ENCODE measurements around the gene KRTAP9-2.
"Not testable (repeated sequence)": the region's sequence is repeated elsewhere in the genome, so short reads cannot be mapped to it uniquely, and the experiment has no call there.

KRTAP9-2 gene

GRCh38 chr17:41256291-41256685 lies 29.8 kb downstream of the KRTAP9-2 start:
- Histone ChIP-seq H3K27ac (no peak overlapping the region), H3K27me3 (replicated peaks) (no peaks in the 10 kb centered on the region), H3K36me3 (replicated peaks) (no peaks in the 10 kb centered on the region), H3K4me3 (ENCODE audit: low read depth, low read length) (no peak overlapping the region)
- no peak for TF ChIP-seq CTCF (IDR thresholded peaks at IDR 0.05; ENCODE audit: low read depth, low read length, missing control alignments)
- in situ Hi-C loops (cut with HindIII; ENCODE audit: low pct_ligation_motif_present, low sequenced_read_pairs): no loop called here
- DNase-seq: no peak

GRCh38 chr17:41258406-41258805 lies 32.0 kb downstream of the KRTAP9-2 start:
- H3K4me3 ChIP-seq (ENCODE audit: low read depth, low read length): no peak overlapping the region
- no peak for DNase-seq
- H3K36me3 ChIP-seq (replicated peaks): no peaks in the 10 kb centered on the region
- H3K27ac ChIP-seq: no peak overlapping the region
- in situ Hi-C loops (cut with HindIII; ENCODE audit: low pct_ligation_motif_present, low sequenced_read_pairs): no loop called here
- H3K27me3 ChIP-seq (replicated peaks): no peaks in the 10 kb centered on the region
- no peak for TF ChIP-seq CTCF (IDR thresholded peaks at IDR 0.05; ENCODE audit: low read depth, low read length, missing control alignments)

GRCh38 chr17:41263212-41263611 lies 36.8 kb downstream of the KRTAP9-2 start:
- Histone ChIP-seq H3K4me3 (ENCODE audit: low read depth, low read length) (no peak overlapping the region), H3K36me3 (replicated peaks) (no peaks in the 10 kb centered on the region), H3K27me3 (replicated peaks) (no peaks in the 10 kb centered on the region), H3K27ac (no peak overlapping the region)
- no peak for DNase-seq
- in situ Hi-C loops (cut with HindIII; ENCODE audit: low pct_ligation_motif_present, low sequenced_read_pairs): no loop called here
- TF ChIP-seq CTCF (IDR thresholded peaks at IDR 0.05; ENCODE audit: low read depth, low read length, missing control alignments): no peak

GRCh38 chr17:41264599-41264998 lies 38.2 kb downstream of the KRTAP9-2 start:
- H3K27ac ChIP-seq: no peak overlapping the region
- no peaks in the 10 kb centered on the region for H3K27me3 ChIP-seq (replicated peaks)
- in situ Hi-C loops (cut with HindIII; ENCODE audit: low pct_ligation_motif_present, low sequenced_read_pairs): no loop called here
- no peak for TF ChIP-seq CTCF (IDR thresholded peaks at IDR 0.05; ENCODE audit: low read depth, low read length, missing control alignments)
- no peak overlapping the region for H3K4me3 ChIP-seq (ENCODE audit: low read depth, low read length)
- H3K36me3 ChIP-seq (replicated peaks): no peaks in the 10 kb centered on the region
- no peak for DNase-seq

GRCh38 chr17:41265078-41265477 lies 38.6 kb downstream of the KRTAP9-2 start, which contains the start of gene KRTAP9-6:
TSS of gene KRTAP9-6 (plus strand) at chr17:41265378. CDS start at chr17:41265378, 0 bp downstream.
- no peaks in the 10 kb centered on the region for H3K36me3 ChIP-seq (replicated peaks)
- H3K27me3 ChIP-seq (replicated peaks): no peaks in the 10 kb centered on the region
- TF ChIP-seq CTCF (IDR thresholded peaks at IDR 0.05; ENCODE audit: low read depth, low read length, missing control alignments): no peak
- DNase-seq: no peak
- no peak within 1 kb of the TSS for H3K4me3 ChIP-seq (ENCODE audit: low read depth, low read length)
- H3K27ac ChIP-seq: no peak within 1 kb of the TSS
- in situ Hi-C loops (cut with HindIII; ENCODE audit: low pct_ligation_motif_present, low sequenced_read_pairs): no loop called here

GRCh38 chr17:41267711-41268110 lies 41.3 kb downstream of the KRTAP9-2 start:
- Histone ChIP-seq H3K27me3 (replicated peaks) (no peaks in the 10 kb centered on the region), H3K36me3 (replicated peaks) (no peaks in the 10 kb centered on the region), H3K27ac (no peak overlapping the region), H3K4me3 (ENCODE audit: low read depth, low read length) (no peak overlapping the region)
- no peak for TF ChIP-seq CTCF (IDR thresholded peaks at IDR 0.05; ENCODE audit: low read depth, low read length, missing control alignments)
- in situ Hi-C loops (cut with HindIII; ENCODE audit: low pct_ligation_motif_present, low sequenced_read_pairs): no loop called here
- DNase-seq: no peak

GRCh38 chr17:41271323-41271722 lies 44.9 kb downstream of the KRTAP9-2 start:
- H3K36me3 ChIP-seq (replicated peaks); H3K27me3 ChIP-seq (replicated peaks); in situ Hi-C loops (cut with HindIII; ENCODE audit: low pct_ligation_motif_present, low sequenced_read_pairs); DNase-seq; H3K27ac ChIP-seq; H3K4me3 ChIP-seq (ENCODE audit: low read depth, low read length): not testable (repeated sequence)

All from brain microvascular endothelial cell (primary cell).